ELF-1 (cell line): ENCODE measurements around the gene KRTAP20-2.

ENCODE experiments used
- DNase-seq: peaks from one replicate; pipeline ENCODE4 v3.0.0-alpha.2; 2016; ENCODE audit warnings: low read depth, low spot score

Gene KRTAP20-2

DNA sequence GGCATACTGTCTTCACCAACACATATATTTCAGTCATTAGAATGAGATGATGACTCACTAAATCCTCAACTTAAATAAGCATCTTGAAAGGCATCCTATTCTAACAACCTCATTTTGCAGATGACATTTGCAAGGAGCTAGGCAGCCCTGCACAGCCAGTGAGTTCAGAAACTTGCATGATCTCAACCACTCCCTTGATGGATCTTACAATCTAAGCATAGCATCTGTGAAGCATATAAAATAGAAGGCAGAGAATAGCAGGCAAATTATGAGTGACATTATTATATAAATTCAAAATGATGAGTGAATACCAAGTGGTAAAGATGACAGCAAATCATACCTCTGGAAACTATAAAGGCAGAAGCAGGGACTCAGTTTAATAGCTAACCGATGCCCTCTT is 39.3 kb downstream of the KRTAP20-2 start:
- DNase-seq: no peak

GRCh38 chr21:30676737-30677136 is 41.7 kb downstream of the KRTAP20-2 start:
- no peak for DNase-seq

DNA sequence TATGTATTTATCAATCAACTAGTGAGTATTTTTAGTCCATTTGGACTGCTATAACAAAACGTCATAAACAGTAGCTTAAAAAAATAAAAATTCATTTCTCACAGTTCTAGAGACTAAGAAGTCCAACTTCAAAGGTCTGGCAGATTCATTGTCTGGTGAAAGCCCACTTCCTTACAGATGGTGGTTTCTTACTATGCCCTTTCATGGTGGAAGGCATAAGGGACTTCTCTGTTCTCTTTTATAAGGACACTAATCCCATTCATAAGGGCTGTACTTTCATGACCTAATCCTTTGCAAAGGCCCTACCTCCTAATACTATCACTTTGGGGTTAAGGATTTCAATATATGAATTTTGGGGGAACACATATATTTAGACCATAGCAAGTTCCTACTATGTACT is 45.6 kb downstream of the KRTAP20-2 start:
- no peak for DNase-seq

- no peak for DNase-seq
Observed at GRCh38 chr21:30684506-30684905, 49.5 kb downstream of the KRTAP20-2 start.
